Activated naive CD4-positive, alpha-beta T cell treated with anti-CD3 and anti-CD28 coated beads for 36 hours (primary cell): ENCODE data around the gene ZNF701. TPM values are rescaled to one million over a fixed set of nuclear protein-coding genes. Genes with fewer than 3 reads are reported as not detected.
"Not testable (repeated sequence)": the region's sequence is repeated elsewhere in the genome, so short reads cannot be mapped to it uniquely, and the experiment has no call there.

Source experiments
- CTCF ChIA-PET: fragments of 350-600 bp; sonication (Branson Sonifier 250); formaldehyde crosslinking; loops from one replicate; lab custom pipeline; 2021; ENCODE audit warnings: antibody characterized with exemption; lab: Charles Lee
- DNase-seq: peaks from one replicate; pipeline ENCODE4 v3.0.0-alpha.2; 2020
- H3K27ac Mint-ChIP-seq: one replicate; pipeline ENCODE4 v1.8.0; 2021; ENCODE audit warnings: mild to moderate bottlenecking, mixed read lengths
- H3K27me3 Mint-ChIP-seq: one replicate; pipeline ENCODE4 v1.8.0; 2021; ENCODE audit warnings: low read depth, mixed read lengths
- H3K36me3 Mint-ChIP-seq: one replicate; pipeline ENCODE4 v1.8.0; 2021; ENCODE audit warnings: low read depth, mixed read lengths
- H3K4me1 Mint-ChIP-seq: one replicate; pipeline ENCODE4 v1.8.0; 2021; ENCODE audit warnings: low read depth, mixed read lengths
- H3K4me3 Mint-ChIP-seq: one replicate; pipeline ENCODE4 v1.8.0; 2021; ENCODE audit warnings: mild to moderate bottlenecking, moderate library complexity, mixed read lengths
- H3K9me3 Mint-ChIP-seq: one replicate; pipeline ENCODE4 v1.8.0; 2021; ENCODE audit warnings: mixed read lengths
- intact Hi-C: fragments of 100-400 bp; cut with micrococcal nuclease; formaldehyde crosslinking; loops from one replicate; pipeline ENCODE4 v1.15.1; 2023
- total RNA-seq, 2 experiments: library from RNA; stranded (reverse); gene quantifications; one replicate each; pipeline ENCODE4 v1.2.3, GENCODE V29; 2021

The ZNF701 gene
- 10 to 100 TPM; 13.8 to 15.0 TPM for total RNA-seq

- no peaks in the 10 kb centered on the region for H3K27me3 Mint-ChIP-seq
- peak within 1 kb of the TSS; percentile 92 for H3K4me3 Mint-ChIP-seq
- intact Hi-C loops, result loop anchor here (1.0 kb wide), 4 partner anchors 27 to 120 kb away; partner anchors contain the start of gene ZNF808
- DNase-seq, result peak; percentile 97
- H3K9me3 Mint-ChIP-seq, result peaks cover 39% of the 10 kb centered on the region
- H3K27ac Mint-ChIP-seq, result peak within 1 kb of the TSS; percentile 93
- CTCF ChIA-PET, result no interaction called here
- peaks cover 31% of the 10 kb centered on the region for H3K4me1 Mint-ChIP-seq
- peaks cover 62% of the 10 kb centered on the region for H3K36me3 Mint-ChIP-seq
Observed at GRCh38 chr19:52570000-52570861, at the start of gene ZNF701. TSS of gene ZNF701 (plus strand) at chr19:52570287. CDS start at chr19:52574148, 3,861 bp downstream.

GRCh38 chr19:52522551-52522950, 47.5 kb upstream of the ZNF701 start:
- no peaks in the 10 kb centered on the region for H3K4me1 Mint-ChIP-seq
- CTCF ChIA-PET, result no interaction called here
- H3K36me3 Mint-ChIP-seq, result peaks cover 18% of the 10 kb centered on the region
- peaks cover 6% of the 10 kb centered on the region for H3K27me3 Mint-ChIP-seq
- DNase-seq, result no peak
- intact Hi-C loops, result no loop called here
- no peak overlapping the region for H3K4me3 Mint-ChIP-seq
- no peak overlapping the region for H3K27ac Mint-ChIP-seq
- H3K9me3 Mint-ChIP-seq, result peaks cover 40% of the 10 kb centered on the region

GRCh38 chr19:52524086-52524485, 46.0 kb upstream of the ZNF701 start:
- Mint-ChIP-seq H3K27ac (no peak overlapping the region), H3K27me3 (peaks cover 6% of the 10 kb centered on the region), H3K4me1 (peaks cover 10% of the 10 kb centered on the region), H3K9me3 (peaks cover 33% of the 10 kb centered on the region), H3K4me3 (no peak overlapping the region), H3K36me3 (peaks cover 21% of the 10 kb centered on the region)
- no peak for DNase-seq
- CTCF ChIA-PET, result no interaction called here
- intact Hi-C loops, result no loop called here

- H3K9me3 Mint-ChIP-seq, result peaks cover 11% of the 10 kb centered on the region
- intact Hi-C loops, result loop anchor here (1.0 to 5.0 kb wide), 8 partner anchors 8 to 260 kb away; partner anchors contain the start of genes ZNF528, ZNF611, ZNF701 and ZNF766
- CTCF ChIA-PET, result interaction anchor here (0.6 to 0.9 kb wide), 2 partner anchors 47 to 199 kb away, joined by 3 to 4 read pairs; no protein-coding TSS in a partner anchor
- H3K36me3 Mint-ChIP-seq, result peaks cover 23% of the 10 kb centered on the region
- DNase-seq, result peak; percentile 98
- H3K4me1 Mint-ChIP-seq, result peaks cover 17% of the 10 kb centered on the region
- peak within 1 kb of the TSS; percentile 97 for H3K4me3 Mint-ChIP-seq
- no peaks in the 10 kb centered on the region for H3K27me3 Mint-ChIP-seq
- H3K27ac Mint-ChIP-seq, result peak within 1 kb of the TSS; percentile 95
Observed at GRCh38 chr19:52527134-52527955, 42.7 kb upstream of the ZNF701 start, which contains the start of gene ZNF808. TSS of gene ZNF808 (plus strand) at chr19:52527668. CDS start at chr19:52543285, 15,617 bp downstream.

GRCh38 chr19:52527956-52528351, 42.1 kb upstream of the ZNF701 start:
- peaks cover 7% of the 10 kb centered on the region for H3K9me3 Mint-ChIP-seq
- CTCF ChIA-PET, result no interaction called here
- H3K4me1 Mint-ChIP-seq, result peaks cover 17% of the 10 kb centered on the region
- peaks cover 27% of the 10 kb centered on the region for H3K36me3 Mint-ChIP-seq
- H3K27me3 Mint-ChIP-seq, result no peaks in the 10 kb centered on the region
- DNase-seq, result peak; percentile 5
- peak overlapping the region; percentile 95 for H3K27ac Mint-ChIP-seq
- peak overlapping the region; percentile 97 for H3K4me3 Mint-ChIP-seq
- intact Hi-C loops, result loop anchor here (1.0 to 5.0 kb wide), 8 partner anchors 7 to 261 kb away; partner anchors contain the start of genes ZNF528, ZNF611, ZNF701 and ZNF766

- Mint-ChIP-seq H3K4me1 (peaks cover 34% of the 10 kb centered on the region), H3K4me3 (no peak overlapping the region), H3K27me3 (no peaks in the 10 kb centered on the region), H3K27ac (no peak overlapping the region), H3K36me3 (peaks cover 51% of the 10 kb centered on the region), H3K9me3 (peaks cover 3% of the 10 kb centered on the region)
- intact Hi-C loops, result no loop called here
- CTCF ChIA-PET, result no interaction called here
- no peak for DNase-seq
Observed at GRCh38 chr19:52532480-52532879, 37.6 kb upstream of the ZNF701 start.

- Mint-ChIP-seq H3K4me3 (no peak overlapping the region), H3K9me3 (peaks cover 9% of the 10 kb centered on the region), H3K27ac (no peak overlapping the region), H3K27me3 (no peaks in the 10 kb centered on the region), H3K36me3 (peaks cover 50% of the 10 kb centered on the region), H3K4me1 (peaks cover 29% of the 10 kb centered on the region)
- no peak for DNase-seq
- intact Hi-C loops, result no loop called here
- CTCF ChIA-PET, result interaction anchor here (0.7 kb wide), 1 partner anchor 1270 kb away, joined by 4 read pairs; no protein-coding TSS in a partner anchor
Observed at GRCh38 chr19:52533901-52534300, 36.2 kb upstream of the ZNF701 start.

- Mint-ChIP-seq H3K36me3 (peaks cover 56% of the 10 kb centered on the region), H3K4me3 (peak overlapping the region; percentile 85), H3K4me1 (peaks cover 26% of the 10 kb centered on the region), H3K27ac (peak overlapping the region; percentile 92)
- intact Hi-C loops, result loop anchor here (1.0 kb wide), 2 partner anchors 8 to 35 kb away; partner anchors contain the start of genes ZNF701 and ZNF808
- DNase-seq, result peak; percentile 18
- H3K9me3 Mint-ChIP-seq, CTCF ChIA-PET, H3K27me3 Mint-ChIP-seq: not testable (repeated sequence)
Observed at GRCh38 chr19:52535385-52535770, 34.7 kb upstream of the ZNF701 start.

GRCh38 chr19:52535771-52536447, 34.2 kb upstream of the ZNF701 start:
- Mint-ChIP-seq H3K9me3 (peaks cover 13% of the 10 kb centered on the region), H3K36me3 (peaks cover 60% of the 10 kb centered on the region), H3K4me1 (peaks cover 26% of the 10 kb centered on the region), H3K27me3 (no peaks in the 10 kb centered on the region), H3K27ac (peak overlapping the region; percentile 92), H3K4me3 (peak overlapping the region; percentile 85)
- DNase-seq, result peak; percentile 94
- intact Hi-C loops, result loop anchor here (1.0 kb wide), 2 partner anchors 9 to 34 kb away; partner anchors contain the start of genes ZNF701 and ZNF808
- CTCF ChIA-PET, result no interaction called here

GRCh38 chr19:52536448-52536800, 33.7 kb upstream of the ZNF701 start:
- CTCF ChIA-PET, result no interaction called here
- Mint-ChIP-seq H3K4me3 (peak overlapping the region; percentile 85), H3K4me1 (peaks cover 26% of the 10 kb centered on the region), H3K9me3 (peaks cover 14% of the 10 kb centered on the region), H3K36me3 (peaks cover 61% of the 10 kb centered on the region), H3K27me3 (no peaks in the 10 kb centered on the region), H3K27ac (peak overlapping the region; percentile 92)
- peak; percentile 56 for DNase-seq
- intact Hi-C loops, result no loop called here

GRCh38 chr19:52538815-52539214, 31.3 kb upstream of the ZNF701 start:
- CTCF ChIA-PET, result interaction anchor here (0.6 kb wide), 1 partner anchor 197 kb away, joined by 3 read pairs; no protein-coding TSS in a partner anchor
- Mint-ChIP-seq H3K36me3 (peaks cover 68% of the 10 kb centered on the region), H3K9me3 (peaks cover 31% of the 10 kb centered on the region), H3K4me1 (peaks cover 36% of the 10 kb centered on the region)
- DNase-seq, intact Hi-C loops, H3K4me3 Mint-ChIP-seq, H3K27me3 Mint-ChIP-seq, H3K27ac Mint-ChIP-seq: not testable (repeated sequence)
